Stimulated activated CD4-positive, alpha-beta T cell treated with anti-CD3 and anti-CD28 coated beads, Interleukin-15, amount 100 ng/mL, for 48 hours (primary cell): ENCODE data around the gene MACF1.
"Not testable (repeated sequence)": the region's sequence is repeated elsewhere in the genome, so short reads cannot be mapped to it uniquely, and the experiment has no call there.

Experiments used
- DNase-seq, 2 donors: peaks; one replicate each; pipeline ENCODE4 v3.0.0-alpha.2; 2020; ENCODE audit warnings: low read depth in 2 of 2

Gene MACF1

DNA sequence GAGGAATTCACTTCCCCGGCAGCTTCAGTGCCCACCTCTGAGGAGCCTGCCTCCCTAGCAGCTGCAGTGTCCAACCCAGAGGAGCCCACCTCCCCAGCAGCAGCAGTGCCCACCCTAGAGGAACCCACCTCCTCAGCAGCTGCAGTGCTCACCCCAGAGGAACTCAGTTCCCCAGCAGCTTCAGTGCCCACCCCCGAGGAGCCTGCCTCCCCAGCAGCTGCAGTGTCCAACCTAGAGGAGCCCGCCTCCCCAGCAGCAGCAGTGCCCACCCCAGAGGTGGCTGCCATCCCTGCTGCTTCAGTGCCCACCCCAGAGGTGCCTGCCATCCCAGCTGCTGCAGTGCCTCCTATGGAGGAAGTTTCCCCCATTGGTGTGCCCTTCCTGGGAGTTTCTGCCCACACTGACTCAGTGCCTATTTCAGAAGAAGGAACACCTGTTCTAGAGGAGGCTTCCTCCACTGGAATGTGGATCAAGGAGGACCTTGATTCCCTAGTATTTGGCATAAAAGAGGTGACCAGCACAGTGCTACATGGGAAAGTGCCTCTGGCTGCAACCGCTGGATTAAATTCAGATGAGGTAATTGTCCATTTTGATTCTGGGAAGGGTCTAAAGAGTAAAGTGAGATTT lies 209.5 kb downstream of the MACF1 start:
- DNase-seq: no peak

DNA sequence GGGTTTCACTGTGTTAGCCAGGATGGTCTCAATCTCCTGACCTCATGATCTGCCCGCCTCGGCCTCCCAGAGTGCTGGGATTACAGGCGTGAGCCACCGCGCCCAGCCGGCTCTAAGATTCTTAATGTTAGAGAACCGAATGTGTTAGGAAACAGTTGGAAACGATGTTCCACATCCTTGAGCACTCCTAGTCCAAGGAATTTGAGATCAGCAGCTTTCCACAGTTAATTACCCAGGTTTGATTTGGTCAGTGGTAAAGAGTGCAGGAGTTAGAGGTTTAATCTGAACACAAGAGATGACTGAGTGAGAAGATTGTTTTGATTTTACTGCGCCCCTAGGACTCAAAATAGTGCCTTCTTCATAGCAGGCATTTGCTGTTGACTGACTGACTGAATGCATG lies 211.1 kb downstream of the MACF1 start:
- DNase-seq: no peak

DNA sequence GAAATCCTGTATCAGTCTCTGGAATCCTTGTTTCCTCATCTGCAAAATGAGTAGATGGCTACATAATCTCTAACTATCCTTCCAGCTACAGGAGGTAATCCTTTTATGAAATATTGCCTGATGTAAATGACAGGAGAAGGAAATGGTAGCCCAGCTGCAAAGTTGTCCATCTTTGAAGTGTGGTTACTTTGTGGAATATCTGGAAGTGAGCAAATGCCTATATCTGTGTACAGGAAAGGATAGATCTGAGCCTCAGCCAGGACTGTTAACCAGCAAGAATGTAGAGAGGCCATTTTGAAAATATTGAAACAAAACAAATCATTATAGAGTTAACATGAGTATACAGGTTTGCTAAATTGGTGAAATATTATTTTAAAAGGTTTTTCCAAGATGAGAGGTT lies 212.1 kb downstream of the MACF1 start:
- no peak for DNase-seq

DNA sequence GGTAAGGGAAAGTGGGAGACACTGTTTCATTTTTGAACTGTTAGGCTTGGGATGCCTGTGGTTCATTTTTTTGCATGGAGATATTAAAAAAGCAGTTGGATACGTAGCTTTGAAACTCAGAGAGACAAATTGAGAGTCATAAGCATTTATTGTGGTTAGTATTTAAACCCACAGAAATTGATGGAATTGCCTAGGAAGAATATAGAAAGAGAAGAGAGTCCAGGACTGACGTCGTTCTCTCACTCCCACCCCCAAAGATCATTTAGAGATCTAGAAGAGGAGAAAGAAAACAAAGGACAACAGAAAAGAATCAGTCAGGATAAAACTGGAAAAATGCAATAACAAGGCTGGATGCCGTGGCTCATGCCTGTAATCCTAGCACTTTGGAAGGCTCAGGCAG lies 213.7 kb downstream of the MACF1 start:
- no peak for DNase-seq

DNA sequence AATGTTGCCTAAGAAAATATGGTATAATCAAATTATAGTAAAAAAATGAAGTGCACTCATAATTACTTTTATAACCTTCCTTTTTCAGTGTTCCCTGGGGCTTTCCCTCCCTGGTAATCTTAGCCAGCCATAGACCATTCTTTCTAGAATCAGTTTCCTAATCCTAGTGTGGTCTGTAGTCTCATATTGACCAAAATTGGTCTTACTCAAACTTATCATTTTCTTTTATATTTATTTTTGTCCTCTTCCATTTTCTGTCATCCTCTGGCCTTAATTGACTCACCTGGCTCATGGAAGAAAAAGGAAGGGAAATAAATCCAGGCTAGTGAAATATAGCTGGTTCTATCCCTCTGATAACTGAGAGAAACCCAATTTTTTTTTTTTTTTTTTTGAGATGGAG lies 216.0 kb downstream of the MACF1 start:
- no peak for DNase-seq

DNA sequence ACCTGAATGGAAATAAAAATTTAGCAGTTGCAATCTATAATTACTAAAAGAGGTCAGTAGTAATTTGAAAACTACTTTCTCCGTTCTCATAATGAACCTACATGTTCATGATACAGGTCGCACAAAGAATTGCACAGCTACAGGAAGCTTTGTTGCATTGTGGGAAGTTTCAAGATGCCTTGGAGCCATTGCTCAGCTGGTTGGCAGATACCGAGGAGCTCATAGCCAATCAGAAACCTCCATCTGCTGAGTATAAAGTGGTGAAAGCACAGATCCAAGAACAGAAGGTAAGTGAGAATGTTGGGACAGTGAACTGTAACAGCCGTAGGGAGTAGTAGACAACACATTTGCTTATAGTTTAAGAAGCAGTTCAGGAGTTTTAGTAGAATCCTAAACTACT lies 218.1 kb downstream of the MACF1 start:
- no peak for DNase-seq

DNA sequence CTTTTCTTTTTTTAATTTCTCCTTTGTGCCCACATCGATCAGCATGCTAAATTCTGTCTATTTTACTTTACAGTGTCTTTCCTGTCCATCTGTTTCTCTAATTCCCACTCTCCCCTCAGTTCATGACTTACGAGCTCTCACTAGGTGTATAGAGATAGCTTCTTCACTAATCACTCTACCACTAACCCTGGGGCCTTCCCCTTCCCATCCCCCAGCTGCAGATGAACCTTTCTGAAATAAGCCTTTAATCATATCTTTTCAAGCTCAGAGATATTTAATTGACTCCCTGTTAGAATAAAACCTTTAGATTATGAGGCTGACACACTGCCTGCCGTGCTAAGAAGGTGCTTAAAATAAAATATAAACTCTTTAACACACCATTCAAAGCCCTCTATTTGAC lies 220.7 kb downstream of the MACF1 start:
- DNase-seq: no peak

DNA sequence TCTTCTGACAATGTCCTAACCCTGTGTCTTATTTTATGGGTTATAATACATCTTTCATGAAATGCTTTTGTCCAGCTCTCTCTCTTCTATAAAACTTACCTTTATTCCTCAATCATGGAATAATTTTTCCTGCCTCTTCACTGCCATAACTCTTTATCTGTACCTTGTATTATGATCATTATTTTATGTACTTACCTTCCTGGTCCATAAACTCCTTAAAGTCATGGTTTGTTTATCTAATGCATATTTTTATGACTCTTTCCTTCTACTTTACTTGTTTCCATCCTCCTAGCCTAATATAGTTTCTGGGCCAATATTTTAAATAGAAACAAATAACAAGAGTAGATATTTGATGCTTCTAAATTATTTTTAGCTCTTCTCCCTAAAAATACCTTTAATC lies 221.1 kb downstream of the MACF1 start:
- no peak for DNase-seq

DNA sequence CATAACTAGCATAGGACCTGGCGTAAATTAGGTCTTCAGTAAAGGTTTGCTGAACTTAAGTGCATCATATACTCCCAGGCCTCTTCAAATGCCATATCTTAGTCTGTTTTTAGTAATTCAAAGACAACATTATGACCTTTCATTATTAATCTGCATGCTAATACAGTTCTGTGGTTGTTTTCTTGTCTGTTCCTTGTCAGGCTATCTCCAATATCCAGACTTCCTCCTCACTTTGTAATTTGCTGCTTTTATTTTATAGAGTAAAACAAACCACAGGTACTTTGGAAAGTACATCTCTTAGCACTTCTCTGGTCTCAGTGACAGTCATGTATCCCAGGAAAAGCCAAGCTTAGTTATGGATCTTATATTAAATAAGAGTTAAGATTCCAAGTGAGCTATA lies 221.9 kb downstream of the MACF1 start:
- DNase-seq: no peak

DNA sequence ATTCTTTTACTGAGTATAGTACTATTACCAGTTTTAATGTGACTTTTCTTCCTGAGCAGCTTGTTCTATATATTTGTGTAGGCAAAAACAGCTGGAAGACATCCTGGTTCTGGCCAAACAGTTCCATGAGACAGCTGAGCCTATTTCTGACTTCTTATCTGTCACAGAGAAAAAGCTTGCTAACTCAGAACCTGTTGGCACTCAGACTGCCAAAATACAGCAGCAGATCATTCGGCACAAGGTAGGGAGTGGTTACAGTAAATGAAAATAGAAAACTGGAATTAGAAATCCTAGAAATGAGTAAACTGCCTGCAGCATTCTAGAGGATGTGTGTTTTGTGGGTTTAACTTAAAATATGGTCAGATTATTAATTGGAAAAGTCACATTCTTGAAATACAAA lies 222.9 kb downstream of the MACF1 start:
- no peak for DNase-seq

DNA sequence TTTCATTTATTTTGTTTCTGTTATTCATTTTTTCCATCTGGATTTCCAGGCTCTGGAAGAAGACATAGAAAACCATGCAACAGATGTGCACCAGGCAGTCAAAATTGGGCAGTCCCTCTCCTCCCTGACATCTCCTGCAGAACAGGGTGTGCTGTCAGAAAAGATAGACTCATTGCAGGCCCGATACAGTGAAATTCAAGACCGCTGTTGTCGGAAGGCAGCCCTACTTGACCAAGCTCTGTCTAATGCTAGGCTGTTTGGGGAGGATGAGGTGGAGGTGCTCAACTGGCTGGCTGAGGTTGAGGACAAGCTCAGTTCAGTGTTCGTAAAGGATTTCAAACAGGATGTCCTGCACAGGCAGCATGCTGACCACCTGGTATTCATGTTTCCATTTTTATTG lies 223.4 kb downstream of the MACF1 start:
- DNase-seq: no peak

DNA sequence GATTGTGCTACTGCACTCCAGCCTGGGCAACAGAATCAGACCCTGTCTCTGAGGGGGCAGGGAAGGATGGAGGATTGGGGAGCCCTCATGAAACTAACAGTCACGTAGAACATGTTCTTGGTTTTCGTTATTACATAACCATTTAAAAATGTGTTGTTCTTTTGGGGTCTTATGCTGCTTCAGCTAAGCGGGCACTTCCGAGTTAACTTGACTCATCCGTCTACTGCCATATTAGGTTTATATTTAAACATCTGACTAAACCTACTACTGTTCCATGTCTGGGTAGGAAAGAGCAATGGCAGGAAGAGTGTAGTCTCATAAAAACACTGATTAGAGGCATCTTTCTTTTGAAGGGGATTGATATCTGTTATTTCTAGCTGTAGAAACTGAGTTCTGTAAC lies 227.4 kb downstream of the MACF1 start:
- no peak for DNase-seq

DNA sequence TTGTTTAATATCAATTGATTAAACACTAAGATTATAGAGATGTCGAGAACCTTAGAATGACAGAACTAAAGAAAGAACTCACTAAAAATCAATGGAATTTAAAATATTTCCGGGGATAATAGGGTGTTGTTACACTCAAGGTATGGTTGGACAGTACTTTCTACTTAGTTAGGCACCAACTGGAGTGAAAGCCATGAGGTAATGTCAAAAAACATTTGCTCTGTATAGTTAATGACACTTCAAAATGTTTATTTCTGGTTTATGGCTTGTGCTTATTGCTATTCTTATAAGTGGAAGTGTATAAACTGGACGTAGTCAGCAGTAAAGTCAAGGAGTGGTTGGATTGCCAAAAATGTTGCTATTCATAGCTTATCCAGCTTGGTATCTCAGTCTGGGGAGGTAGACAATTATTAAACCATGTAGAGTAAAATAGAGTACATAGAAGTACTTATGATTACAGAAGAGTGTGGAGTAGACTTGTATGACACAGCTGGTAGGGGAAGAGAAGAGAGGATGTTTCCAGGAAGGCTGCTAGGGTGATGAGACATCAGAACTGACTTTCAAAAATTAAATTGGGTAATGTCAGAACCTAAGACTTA lies 230.4 kb downstream of the MACF1 start:
- no peak for DNase-seq

DNA sequence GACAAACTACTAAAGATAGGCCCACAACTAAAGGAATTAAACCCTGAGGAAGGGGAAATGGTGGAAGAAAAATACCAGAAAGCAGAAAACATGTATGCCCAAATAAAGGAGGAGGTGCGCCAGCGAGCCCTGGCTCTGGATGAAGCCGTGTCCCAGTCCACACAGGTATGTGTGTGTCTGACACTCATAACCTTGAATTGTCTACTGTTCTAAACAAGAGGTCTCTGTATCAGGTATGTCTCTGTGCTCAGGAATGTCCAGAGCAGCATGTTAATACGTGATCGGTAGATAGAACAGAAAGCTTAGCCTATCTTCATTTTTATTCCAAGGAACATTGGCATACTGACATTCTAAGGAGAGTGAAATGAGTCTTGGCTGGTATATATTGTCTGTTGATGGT lies 231.1 kb downstream of the MACF1 start:
- no peak for DNase-seq

DNA sequence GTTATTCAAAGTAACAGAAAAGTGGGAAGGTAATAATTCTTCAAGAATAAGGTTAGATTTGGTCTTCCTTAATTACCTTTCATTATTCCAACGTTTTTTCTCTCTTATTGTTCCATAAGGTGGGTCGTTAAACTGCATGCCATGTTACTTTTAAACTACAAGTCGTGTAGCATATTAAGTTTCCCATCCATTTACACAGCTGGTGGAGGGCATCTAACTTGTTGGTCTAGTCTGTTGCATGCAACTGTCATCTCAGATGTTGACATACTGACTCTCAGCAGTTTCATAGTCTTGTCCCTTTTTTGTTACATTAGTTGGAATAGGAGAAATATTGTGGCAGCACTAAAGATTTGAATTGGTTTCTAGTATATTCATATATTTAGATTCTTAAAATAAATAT lies 232.3 kb downstream of the MACF1 start:
- DNase-seq: no peak

DNA sequence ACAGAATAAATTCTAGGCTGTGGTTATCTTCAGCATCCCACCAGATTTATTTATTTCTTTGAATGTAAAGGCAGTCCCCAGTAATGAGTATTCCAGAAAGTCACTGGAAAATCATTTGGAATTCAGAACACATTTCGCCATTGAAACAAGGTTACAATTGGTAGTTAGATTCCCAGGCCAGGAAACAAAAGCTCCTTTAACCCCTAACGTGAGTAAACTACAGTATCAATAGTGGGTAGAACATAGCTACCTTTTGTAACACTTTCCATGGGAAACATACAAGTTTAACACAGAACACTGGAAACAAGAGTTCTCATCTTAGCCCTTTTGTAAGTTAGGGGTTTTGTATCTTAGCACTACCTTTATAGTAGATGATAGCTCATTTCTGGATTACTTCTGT lies 233.5 kb downstream of the MACF1 start:
- DNase-seq: no peak

DNA sequence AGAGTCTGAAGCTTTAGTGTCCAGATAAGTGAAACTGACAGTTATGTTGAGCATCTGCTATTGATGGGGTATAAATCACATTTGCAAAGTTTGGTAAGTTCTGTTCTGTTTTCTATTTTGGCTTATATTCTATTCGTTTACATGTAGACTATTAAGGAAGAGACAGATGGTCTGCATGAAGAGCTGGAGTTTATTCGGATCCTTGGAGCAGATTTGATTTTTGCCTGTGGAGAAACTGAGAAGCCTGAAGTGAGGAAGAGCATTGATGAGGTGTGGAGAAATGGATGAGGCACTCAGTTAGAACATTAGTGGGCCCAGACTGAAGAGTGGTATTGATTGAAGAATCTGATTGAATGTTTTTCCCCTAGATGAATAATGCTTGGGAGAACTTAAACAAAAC lies 236.4 kb downstream of the MACF1 start:
- DNase-seq: no peak

DNA sequence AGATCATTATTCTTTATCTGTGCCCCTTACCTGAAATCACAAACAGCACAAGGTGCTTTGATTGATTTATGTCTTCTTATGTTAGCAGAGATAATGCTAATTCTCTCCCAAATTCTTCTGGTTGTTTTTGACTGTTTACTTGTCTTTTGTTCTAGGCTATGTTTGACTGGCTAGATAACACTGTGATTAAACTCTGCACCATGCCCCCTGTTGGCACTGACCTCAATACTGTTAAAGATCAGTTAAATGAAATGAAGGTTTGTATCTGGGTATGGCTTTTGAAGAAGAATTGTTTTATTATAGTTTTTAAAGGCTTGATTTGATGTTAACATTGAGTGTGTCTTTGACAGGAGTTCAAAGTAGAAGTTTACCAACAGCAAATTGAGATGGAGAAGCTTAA lies 237.3 kb downstream of the MACF1 start:
- no peak for DNase-seq

DNA sequence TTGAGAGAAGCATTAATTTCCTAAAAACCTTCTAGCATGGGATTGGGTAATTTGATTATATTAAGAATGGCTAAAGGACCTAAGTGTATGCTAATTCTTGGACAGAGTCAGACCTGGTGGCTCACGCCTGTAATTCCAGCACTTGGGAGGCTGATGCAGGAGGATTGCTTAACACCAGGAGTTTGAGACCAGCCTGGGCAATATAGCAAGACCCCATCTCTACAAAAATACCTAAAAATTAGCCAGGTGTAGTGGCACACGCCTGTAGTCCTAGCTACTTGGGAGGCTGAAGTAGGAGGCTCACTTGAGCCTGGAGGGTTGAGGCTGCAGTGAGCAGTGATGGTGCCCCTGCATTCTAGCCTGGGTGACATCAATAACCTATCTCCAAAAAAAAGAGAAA lies 241.1 kb downstream of the MACF1 start:
- no peak for DNase-seq

DNA sequence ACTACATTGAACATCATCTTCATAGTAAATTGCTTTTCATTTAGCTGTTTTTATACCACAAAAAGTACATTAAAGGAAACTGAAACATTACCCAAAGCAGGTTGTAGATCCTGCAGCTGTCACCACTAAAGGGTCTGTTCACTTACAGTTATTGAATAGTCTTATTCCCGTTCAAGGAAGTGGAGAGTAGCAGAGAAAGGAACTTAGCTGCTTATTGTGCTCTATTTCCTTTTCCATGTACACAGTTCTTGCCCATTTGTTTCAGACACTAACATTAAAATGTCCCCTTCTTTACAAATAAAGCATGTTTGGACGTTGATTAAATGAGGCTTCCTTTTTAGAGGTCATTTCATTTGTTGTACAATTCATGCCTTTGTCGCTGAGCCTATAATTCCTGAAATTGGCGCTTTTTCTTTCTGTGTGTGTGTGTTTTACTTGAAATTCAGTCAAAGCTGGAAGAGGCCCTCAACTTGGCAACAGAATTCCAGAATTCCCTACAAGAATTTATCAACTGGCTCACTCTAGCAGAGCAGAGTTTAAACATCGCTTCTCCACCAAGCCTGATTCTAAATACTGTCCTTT lies 242.6 kb downstream of the MACF1 start:
- DNase-seq: no peak

DNA sequence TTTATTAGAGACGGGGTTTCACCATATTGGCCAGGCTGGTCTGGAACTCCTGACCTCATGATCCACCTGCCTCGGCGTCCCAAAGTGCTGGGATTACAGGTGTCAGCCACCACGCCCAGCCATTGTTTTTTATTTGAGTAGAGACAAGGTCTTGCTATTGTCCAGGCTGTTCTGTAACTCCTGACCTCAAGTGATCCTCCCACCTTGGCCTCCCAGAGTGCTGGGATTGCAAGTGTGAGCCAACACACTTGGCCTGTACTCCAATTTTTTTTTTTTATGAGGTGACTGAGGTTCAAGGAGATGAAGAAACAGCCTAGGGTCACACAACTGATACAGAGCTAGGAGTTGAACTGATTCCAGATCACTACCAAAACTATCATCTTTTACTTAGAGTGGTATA lies 245.5 kb downstream of the MACF1 start:
- not testable (repeated sequence) for DNase-seq

DNA sequence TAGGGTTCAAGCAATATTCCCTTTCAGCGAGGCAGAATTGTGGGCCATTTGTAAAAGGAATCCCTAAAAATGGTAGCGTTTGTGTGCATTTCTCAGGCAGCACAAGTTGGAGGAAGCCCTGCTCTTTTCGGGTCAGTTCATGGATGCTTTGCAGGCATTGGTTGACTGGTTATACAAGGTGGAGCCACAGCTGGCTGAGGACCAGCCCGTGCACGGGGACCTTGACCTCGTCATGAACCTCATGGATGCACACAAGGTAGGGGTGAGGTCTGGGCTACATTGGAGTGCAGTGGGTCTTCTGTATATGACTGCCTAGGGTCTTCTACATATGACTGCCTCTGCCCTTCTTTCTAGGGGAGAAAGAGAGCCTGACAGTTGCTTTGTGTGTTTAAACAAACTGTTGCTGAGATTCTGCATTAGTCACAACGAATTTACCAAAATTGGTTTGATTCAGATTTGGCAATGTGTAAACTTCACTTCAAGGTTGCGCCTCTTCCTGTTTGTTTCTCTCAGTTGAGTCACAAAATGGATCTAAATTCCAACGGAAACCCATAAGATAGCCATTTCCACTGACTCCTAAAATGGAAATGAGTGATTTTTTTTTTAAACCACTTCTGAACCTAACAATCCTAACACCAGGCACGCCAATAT lies 246.6 kb downstream of the MACF1 start:
- DNase-seq: no peak

DNA sequence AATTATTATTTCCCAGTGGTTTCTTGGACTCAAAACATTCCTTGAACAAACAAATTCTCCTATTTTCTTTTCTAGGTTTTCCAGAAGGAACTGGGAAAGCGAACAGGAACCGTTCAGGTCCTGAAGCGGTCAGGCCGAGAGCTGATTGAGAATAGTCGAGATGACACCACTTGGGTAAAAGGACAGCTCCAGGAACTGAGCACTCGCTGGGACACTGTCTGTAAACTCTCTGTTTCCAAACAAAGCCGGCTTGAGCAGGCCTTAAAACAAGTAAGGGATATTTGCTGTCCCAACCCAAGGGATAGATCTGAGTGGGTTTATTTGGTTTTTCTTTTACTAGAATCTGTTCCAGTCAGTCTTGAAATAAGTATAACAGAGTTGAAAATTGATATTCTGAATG lies 247.6 kb downstream of the MACF1 start:
- DNase-seq: no peak
